Airway epithelial cell (primary cell): ENCODE data around the gene ZSCAN12. TPM values are rescaled to one million over a fixed set of nuclear protein-coding genes. Genes with fewer than 3 reads are reported as not detected.

Source experiments
- total RNA-seq: library from RNA; depleted of rRNA; stranded (reverse); fragments of >200 nt; gene quantifications from 2 replicates; pipeline ENCODE4 v1.2.3, GENCODE V29; 2015

The ZSCAN12 gene
- total RNA-seq = 3.4 and 3.5 TPM in 2 replicates

GRCh38 chr6:28399350-28400121 lies at the start of gene ZSCAN12:
Gene ZSCAN12 (minus strand): TSS chr6:28399747. CDS start chr6:28398405, 1,342 bp downstream.

GRCh38 chr6:28443112-28443773 lies 43.7 kb upstream of the ZSCAN12 start, which contains the start of gene ZSCAN23:
Gene ZSCAN23 (minus strand): TSS chr6:28443491. CDS start chr6:28436266, 7,225 bp downstream.

GRCh38 chr6:28349892-28350737 lies 49.4 kb downstream of the ZSCAN12 start, which contains the start of gene ZKSCAN3:
Gene ZKSCAN3 (plus strand): TSS chr6:28349947. CDS start chr6:28359587, 9,640 bp downstream.

GRCh38 chr6:28335564-28336283 lies 63.8 kb downstream of the ZSCAN12 start, which contains the start of gene ZSCAN31:
Gene ZSCAN31 (minus strand): TSS chr6:28336148. CDS start chr6:28329683, 6,465 bp downstream.

Other genes starting within 250 kb of the ZSCAN12 start
- 3.9 and 7.0 TPM in 2 replicates for gene ZSCAN9, start 174.5 kb downstream of the ZSCAN12 start, total RNA-seq
- gene ZKSCAN4, start 147.5 kb downstream of the ZSCAN12 start, total RNA-seq = 2.6 and 3.1 TPM in 2 replicates
- gene NKAPL, start 140.4 kb downstream of the ZSCAN12 start, total RNA-seq = 0.56 and 1.0 TPM in 2 replicates
- gene ZSCAN26, start 132.6 kb downstream of the ZSCAN12 start, total RNA-seq = 5.0 and 7.4 TPM in 2 replicates
- 1.1 and 2.8 TPM in 2 replicates for gene PGBD1, start 118.2 kb downstream of the ZSCAN12 start, total RNA-seq
- 4.2 and 5.0 TPM in 2 replicates for gene ZSCAN31, start 63.6 kb downstream of the ZSCAN12 start, total RNA-seq
- gene ZKSCAN3, start 49.8 kb downstream of the ZSCAN12 start, total RNA-seq = 2.2 and 3.7 TPM in 2 replicates
- 0.74 and 1.4 TPM in 2 replicates for gene ZSCAN23, start 43.7 kb upstream of the ZSCAN12 start, total RNA-seq
- not detected in 2 replicates for gene GPX6, start 116.0 kb upstream of the ZSCAN12 start, total RNA-seq
- gene GPX5, start 126.1 kb upstream of the ZSCAN12 start, total RNA-seq = not detected in 2 replicates